Measurements from ENCODE around the gene SNAPC2. TPM values are rescaled to one million over a fixed set of nuclear protein-coding genes. Genes with fewer than 3 reads are reported as not detected.

The SNAPC2 gene
- total RNA-seq, 2 donors from 2014 or later = 25.4 to 48.6 TPM

DNA sequence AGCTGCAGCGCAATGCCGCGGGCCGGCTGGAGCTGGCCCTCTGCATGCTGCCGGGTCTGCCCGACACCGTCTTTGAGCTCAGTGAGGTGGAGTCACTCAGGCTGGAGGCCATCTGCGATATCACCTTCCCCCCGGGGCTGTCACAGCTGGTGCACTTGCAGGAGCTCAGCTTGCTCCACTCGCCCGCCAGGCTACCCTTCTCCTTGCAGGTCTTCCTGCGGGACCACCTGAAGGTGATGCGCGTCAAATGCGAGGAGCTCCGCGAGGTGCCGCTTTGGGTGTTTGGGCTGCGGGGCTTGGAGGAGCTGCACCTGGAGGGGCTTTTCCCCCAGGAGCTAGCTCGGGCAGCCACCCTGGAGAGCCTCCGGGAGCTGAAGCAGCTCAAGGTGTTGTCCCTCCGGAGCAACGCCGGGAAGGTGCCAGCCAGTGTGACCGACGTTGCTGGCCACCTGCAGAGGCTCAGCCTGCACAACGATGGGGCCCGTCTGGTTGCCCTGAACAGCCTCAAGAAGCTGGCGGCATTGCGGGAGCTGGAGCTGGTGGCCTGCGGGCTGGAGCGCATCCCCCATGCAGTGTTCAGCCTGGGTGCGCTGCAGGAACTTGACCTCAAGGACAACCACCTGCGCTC, 20.3 kb upstream of the SNAPC2 start:
- no peak for ATAC-seq
- Mint-ChIP-seq H3K4me3 (no peak overlapping the region), H3K36me3 (no peaks in the 10 kb centered on the region), H3K4me1 (ENCODE audit: low read depth in 2 of 2) (peaks cover 13 to 16% of the 10 kb centered on the region in 2 donors), H3K27me3 (peaks cover 2 to 6% of the 10 kb centered on the region in 2 donors), H3K27ac (no peak overlapping the region), H3K9me3 (no peaks in the 10 kb centered on the region)
- no peak for DNase-seq (ENCODE audit: low spot score)

DNA sequence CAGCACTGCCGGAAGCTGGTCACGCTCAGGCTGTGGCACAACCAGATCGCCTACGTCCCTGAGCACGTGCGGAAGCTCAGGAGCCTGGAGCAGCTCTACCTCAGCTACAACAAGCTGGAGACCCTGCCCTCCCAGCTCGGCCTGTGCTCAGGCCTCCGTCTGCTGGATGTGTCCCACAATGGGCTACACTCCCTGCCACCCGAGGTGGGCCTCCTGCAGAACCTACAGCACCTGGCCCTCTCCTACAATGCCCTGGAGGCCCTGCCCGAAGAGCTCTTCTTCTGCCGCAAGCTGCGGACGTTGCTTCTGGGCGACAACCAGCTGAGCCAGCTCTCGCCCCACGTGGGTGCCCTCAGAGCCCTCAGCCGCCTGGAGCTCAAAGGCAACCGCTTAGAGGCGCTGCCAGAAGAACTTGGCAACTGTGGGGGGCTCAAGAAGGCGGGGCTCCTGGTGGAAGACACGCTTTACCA, 19.7 kb upstream of the SNAPC2 start:
- Mint-ChIP-seq H3K27ac (no peak overlapping the region), H3K9me3 (no peaks in the 10 kb centered on the region), H3K27me3 (peaks cover 2 to 6% of the 10 kb centered on the region in 2 donors), H3K4me1 (ENCODE audit: low read depth in 2 of 2) (peaks cover 19 to 20% of the 10 kb centered on the region in 2 donors), H3K4me3 (no peak overlapping the region), H3K36me3 (no peaks in the 10 kb centered on the region)
- DNase-seq (ENCODE audit: low spot score) = no peak
- ATAC-seq = no peak

DNA sequence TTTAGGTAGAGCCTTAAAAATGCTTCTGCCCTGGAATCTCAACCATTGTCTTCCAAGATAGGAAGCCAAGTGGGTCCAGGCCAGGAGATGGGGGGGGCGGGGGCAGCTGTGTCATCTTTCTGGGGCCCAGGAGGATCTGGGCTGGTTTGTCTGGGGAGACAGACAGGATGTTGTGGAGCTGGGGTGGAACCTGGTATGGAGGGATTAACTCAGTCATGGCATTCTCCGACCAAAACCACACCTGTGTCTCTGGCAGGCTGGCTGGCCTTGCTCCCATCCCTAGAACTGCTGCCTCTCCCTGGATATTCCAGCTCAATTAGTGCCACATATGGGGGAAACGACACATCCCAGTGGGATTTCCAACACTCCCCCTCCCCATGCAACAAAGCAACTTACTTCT, 19.2 kb upstream of the SNAPC2 start:
- no peak overlapping the region for H3K4me3 Mint-ChIP-seq
- no peak overlapping the region for H3K27ac Mint-ChIP-seq
- H3K36me3 Mint-ChIP-seq = no peaks in the 10 kb centered on the region
- DNase-seq (ENCODE audit: low spot score) = no peak
- peaks cover 24 to 25% of the 10 kb centered on the region in 2 donors for H3K4me1 Mint-ChIP-seq (ENCODE audit: low read depth in 2 of 2)
- no peak for ATAC-seq
- peaks cover 2 to 6% of the 10 kb centered on the region in 2 donors for H3K27me3 Mint-ChIP-seq
- H3K9me3 Mint-ChIP-seq = no peaks in the 10 kb centered on the region

DNA sequence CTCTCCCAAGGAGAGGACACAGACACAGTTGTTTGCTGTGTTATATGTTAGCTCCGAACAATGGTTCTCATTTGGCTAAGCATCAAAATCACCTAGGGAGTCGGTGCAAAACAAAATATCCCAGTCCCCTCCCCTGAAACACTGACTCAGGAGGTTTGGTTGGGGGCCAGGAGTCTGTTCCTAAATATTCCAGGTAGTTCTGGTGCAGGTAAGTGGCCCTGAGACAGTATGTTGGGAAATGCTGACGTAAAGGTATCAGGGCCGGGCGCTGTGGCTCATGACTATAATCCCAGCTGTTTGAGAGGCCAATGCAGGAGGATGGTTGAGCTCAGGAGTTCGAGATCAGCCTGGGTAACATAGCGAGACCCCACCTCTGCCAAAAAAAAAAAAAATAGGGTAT, 18.8 kb upstream of the SNAPC2 start:
- H3K27ac Mint-ChIP-seq = no peak overlapping the region
- H3K4me3 Mint-ChIP-seq = peak overlapping the region; percentile 45
- no peak for ATAC-seq
- no peaks in the 10 kb centered on the region for H3K36me3 Mint-ChIP-seq
- no peak for DNase-seq (ENCODE audit: low spot score)
- H3K4me1 Mint-ChIP-seq (ENCODE audit: low read depth in 2 of 2) = peaks cover 25 to 28% of the 10 kb centered on the region in 2 donors
- peaks cover 2 to 6% of the 10 kb centered on the region in 2 donors for H3K27me3 Mint-ChIP-seq
- H3K9me3 Mint-ChIP-seq = no peaks in the 10 kb centered on the region

DNA sequence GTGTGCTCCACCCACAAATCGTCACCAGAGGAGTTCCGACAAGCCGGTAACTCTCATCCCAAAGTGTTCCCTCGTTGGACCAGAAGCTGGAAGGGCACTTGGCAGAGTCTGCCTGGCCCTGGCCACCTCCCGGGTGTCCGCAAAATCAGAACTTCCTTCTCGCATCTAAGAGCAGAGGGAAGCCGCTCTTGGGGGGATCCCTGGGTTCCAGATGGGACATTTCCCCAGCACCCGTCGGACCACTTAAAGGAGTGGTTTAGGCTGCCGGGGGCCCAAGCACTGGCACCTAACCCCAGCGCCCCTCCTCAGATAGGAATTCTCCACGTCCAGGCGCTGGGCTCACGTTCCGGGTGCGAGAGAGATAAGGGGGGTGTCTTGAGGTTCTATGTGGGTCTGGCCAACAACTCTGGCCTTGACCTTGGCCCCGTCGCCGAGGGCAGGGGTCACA, 17.3 kb upstream of the SNAPC2 start:
- peaks cover 25 to 37% of the 10 kb centered on the region in 2 donors for H3K4me1 Mint-ChIP-seq (ENCODE audit: low read depth in 2 of 2)
- no peak for ATAC-seq
- no peak for DNase-seq (ENCODE audit: low spot score)
- H3K27me3 Mint-ChIP-seq = peaks cover 0 to under 1% of the 10 kb centered on the region in 2 donors
- H3K36me3 Mint-ChIP-seq = no peaks in the 10 kb centered on the region
- H3K27ac Mint-ChIP-seq = peak overlapping the region; percentile 87 to 95
- H3K4me3 Mint-ChIP-seq = peak overlapping the region; percentile 90
- H3K9me3 Mint-ChIP-seq = no peaks in the 10 kb centered on the region

DNA sequence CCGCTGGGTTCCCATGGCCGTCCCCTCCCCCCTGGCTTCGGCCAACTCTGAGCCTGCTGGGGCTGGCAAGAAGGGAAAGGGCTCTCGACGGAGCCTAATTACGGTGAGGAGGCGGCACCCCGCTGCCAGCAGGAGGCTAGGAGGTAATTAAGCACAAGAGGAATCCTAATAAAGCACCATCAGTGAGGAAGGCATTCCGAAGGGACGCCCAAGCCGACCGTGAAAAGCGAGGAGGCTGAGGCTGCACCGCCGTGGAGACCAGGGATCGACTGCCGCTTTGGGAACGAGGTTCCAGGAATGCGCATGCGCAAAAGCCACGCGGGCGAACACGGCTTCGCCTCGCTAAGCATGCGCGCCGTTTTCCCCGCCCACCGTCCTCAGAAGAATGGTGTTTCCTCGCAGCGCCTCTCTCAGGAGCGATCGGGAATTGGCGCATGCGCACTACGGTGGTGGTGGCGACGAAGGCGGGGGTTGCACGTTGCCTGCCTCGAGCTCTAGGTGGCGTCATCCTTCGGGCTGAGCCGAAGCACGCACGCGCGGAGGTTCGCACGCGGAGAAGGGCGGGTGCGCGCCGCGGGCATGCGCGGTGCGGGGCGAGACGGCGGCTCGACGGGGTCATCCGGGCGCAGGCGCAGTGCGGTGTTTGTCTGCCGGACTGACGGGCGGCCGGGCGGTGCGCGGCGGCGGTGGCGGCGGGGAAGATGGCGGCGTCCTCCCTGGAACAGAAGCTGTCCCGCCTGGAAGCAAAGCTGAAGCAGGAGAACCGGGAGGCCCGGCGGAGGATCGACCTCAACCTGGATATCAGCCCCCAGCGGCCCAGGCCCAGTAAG, 16.7 kb upstream of the SNAPC2 start, which contains the start of gene MAP2K7:
MAP2K7 (plus strand) TSS at position 634 of the 830 bp plus-strand sequence; CDS start at position 702, 68 bp downstream.
- no peaks in the 10 kb centered on the region for H3K36me3 Mint-ChIP-seq
- ATAC-seq (peak; percentile 92 to 94), DNase-seq (ENCODE audit: low spot score) (peak; percentile 100)
- no peaks in the 10 kb centered on the region for H3K9me3 Mint-ChIP-seq
- H3K4me1 Mint-ChIP-seq (ENCODE audit: low read depth in 2 of 2) = peaks cover 25 to 38% of the 10 kb centered on the region in 2 donors
- peak within 1 kb of the TSS; percentile 87 to 96 for H3K27ac Mint-ChIP-seq
- no peaks in the 10 kb centered on the region for H3K27me3 Mint-ChIP-seq
- peak within 1 kb of the TSS; percentile 94 for H3K4me3 Mint-ChIP-seq

DNA sequence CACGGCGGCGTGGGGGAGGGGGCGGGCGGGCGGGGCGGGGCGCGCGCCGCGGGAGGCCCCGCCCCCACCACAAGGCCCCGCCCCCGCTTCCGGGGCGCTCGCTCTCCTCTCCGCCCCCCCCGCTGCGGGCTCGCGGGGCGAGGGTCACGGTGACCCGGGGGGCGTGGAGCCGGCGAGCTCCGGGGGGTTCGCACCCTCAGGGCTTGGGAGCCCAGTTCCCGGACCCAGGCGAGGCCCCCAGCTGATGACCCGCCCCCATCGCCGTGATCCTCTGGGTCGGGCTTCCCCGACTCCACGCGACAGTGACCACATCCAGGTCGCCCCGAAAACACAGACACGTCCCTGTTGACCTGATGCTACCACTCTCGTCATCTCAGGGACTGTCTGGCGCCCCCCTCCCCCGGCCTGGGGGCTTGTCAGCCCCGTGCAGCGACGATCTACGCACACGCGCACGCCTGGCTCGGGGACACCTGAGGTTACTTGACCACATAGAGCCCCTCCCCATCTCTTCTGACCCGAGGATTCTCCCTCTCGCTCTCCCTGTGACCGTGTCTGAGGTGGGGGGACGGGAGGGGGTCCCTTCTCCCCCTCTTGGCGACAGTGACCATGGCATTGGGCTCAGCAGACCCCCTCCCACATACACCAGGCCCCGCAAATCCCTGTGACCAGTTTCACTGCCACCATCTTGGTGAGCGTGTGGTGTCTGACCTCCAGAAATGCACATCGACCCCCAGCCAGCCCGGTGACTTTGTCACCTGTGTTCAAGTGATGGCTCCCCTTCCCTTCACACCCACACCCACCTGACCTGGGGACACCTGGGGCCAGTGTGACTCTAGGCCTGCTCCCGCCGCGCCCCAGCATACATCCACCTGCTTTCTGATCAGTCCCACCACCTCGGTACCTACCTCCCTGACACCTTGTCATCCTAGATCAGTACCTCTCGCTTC, 15.8 kb upstream of the SNAPC2 start:
- H3K27me3 Mint-ChIP-seq = no peaks in the 10 kb centered on the region
- DNase-seq (ENCODE audit: low spot score) (peak; percentile 84), ATAC-seq (peak; percentile 70 to 80)
- no peaks in the 10 kb centered on the region for H3K36me3 Mint-ChIP-seq
- peak overlapping the region; percentile 87 to 96 for H3K27ac Mint-ChIP-seq
- H3K4me1 Mint-ChIP-seq (ENCODE audit: low read depth in 2 of 2) = peaks cover 25 to 38% of the 10 kb centered on the region in 2 donors
- peak overlapping the region; percentile 94 for H3K4me3 Mint-ChIP-seq
- no peaks in the 10 kb centered on the region for H3K9me3 Mint-ChIP-seq

DNA sequence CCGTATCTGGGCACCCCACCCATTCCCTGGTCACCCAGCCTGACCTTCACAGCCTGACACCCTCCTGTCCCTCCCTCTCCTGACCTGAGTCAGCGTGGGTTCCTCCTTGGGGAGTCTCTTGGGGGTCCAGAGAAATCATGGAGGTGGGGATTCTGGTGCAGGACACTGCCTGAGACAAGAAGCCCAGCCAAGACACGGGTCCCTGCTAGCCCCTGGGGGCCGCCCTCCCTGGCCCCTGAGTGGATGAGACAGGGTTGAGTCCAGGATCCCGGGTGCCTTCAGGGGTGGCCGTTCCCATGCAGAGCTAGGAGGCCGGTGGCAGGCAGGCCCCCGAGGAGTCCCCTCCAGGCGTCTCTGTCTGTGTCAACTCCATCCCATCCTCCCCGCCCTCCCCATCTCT, 14.9 kb upstream of the SNAPC2 start:
- Mint-ChIP-seq H3K9me3 (no peaks in the 10 kb centered on the region), H3K27ac (peak overlapping the region; percentile 87 to 96), H3K27me3 (no peaks in the 10 kb centered on the region), H3K36me3 (no peaks in the 10 kb centered on the region), H3K4me1 (ENCODE audit: low read depth in 2 of 2) (peaks cover 25 to 38% of the 10 kb centered on the region in 2 donors), H3K4me3 (peak overlapping the region; percentile 94)
- ATAC-seq (no peak), DNase-seq (ENCODE audit: low spot score) (no peak)

DNA sequence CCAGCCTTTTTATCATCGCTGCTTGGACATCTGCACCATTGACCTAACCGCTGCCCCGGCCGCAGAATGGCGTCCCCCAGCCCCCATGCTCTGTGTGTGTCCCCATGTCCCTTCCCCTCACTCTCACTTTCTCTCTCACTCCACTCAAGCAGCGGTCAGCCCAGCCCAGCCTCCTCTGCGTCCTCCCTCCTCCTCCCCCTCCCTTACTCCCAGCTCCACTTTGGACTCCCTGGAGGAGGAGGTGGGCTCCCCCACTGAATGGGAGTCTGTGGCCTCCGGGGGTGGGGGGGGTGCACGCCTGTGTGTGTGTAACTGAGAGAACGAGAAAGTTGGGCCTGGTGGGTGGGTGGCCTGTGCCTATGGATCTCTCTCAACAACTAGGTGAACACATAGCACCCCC, 14.3 kb upstream of the SNAPC2 start:
- no peaks in the 10 kb centered on the region for H3K9me3 Mint-ChIP-seq
- no peak for ATAC-seq

DNA sequence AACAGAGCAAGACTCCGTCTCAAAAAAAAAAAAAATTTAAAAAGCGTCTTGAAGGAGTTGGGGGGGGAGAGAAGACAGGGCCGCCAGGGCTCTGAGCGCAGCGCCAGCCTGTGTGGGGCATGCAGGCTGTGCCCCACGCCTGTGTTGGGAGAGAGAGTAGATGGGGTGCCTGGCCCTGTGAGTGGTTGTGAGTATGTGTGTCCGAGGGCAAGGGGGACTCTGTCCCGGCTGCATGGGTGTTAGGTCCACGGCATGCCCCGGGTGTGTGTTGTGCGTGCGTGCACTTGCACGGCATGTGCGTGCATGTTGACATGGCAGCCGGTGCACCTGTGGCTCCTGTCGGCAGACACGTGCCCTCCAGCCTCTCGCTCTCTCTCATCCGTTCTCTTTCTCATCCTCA, 13.0 kb upstream of the SNAPC2 start:
- Mint-ChIP-seq H3K27ac (no peak overlapping the region), H3K27me3 (no peaks in the 10 kb centered on the region), H3K36me3 (no peaks in the 10 kb centered on the region), H3K9me3 (no peaks in the 10 kb centered on the region), H3K4me3 (no peak overlapping the region), H3K4me1 (ENCODE audit: low read depth in 2 of 2) (peaks cover 25 to 38% of the 10 kb centered on the region in 2 donors)
- ATAC-seq (no peak), DNase-seq (ENCODE audit: low spot score) (no peak)

More for the DNA sequence above, 14.3 kb upstream of the SNAPC2 start:
- Mint-ChIP-seq H3K4me3 (peak overlapping the region; percentile 94), H3K27me3 (no peaks in the 10 kb centered on the region), H3K4me1 (ENCODE audit: low read depth in 2 of 2) (peaks cover 25 to 38% of the 10 kb centered on the region in 2 donors), H3K27ac (peak overlapping the region; percentile 87 to 96), H3K36me3 (no peaks in the 10 kb centered on the region)
- no peak for DNase-seq (ENCODE audit: low spot score)

DNA sequence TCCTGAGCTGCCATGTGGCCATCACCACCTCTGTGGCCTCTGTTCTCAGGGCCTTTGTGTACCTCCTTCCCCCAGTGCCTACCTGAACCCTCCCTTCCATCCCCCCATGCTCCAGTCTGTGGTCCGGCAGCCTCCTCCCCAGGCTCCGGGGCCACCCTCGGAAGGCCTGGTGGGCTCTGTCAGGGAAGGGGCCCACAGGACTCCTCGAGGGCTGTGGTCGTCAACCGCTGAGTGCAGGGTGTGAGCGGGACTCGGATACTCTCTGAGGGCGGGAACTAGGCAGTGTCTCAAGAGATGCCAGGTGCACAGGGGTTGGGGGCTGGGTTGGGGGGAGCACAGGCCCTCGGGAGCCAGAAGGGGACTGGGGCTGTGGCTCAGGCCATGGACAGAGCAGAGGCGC, 12.6 kb upstream of the SNAPC2 start:
- H3K27me3 Mint-ChIP-seq = no peaks in the 10 kb centered on the region
- peaks cover 25 to 36% of the 10 kb centered on the region in 2 donors for H3K4me1 Mint-ChIP-seq (ENCODE audit: low read depth in 2 of 2)
- no peak for ATAC-seq
- no peak overlapping the region for H3K27ac Mint-ChIP-seq
- H3K36me3 Mint-ChIP-seq = no peaks in the 10 kb centered on the region
- DNase-seq (ENCODE audit: low spot score) = no peak
- H3K4me3 Mint-ChIP-seq = no peak overlapping the region
- H3K9me3 Mint-ChIP-seq = no peaks in the 10 kb centered on the region

DNA sequence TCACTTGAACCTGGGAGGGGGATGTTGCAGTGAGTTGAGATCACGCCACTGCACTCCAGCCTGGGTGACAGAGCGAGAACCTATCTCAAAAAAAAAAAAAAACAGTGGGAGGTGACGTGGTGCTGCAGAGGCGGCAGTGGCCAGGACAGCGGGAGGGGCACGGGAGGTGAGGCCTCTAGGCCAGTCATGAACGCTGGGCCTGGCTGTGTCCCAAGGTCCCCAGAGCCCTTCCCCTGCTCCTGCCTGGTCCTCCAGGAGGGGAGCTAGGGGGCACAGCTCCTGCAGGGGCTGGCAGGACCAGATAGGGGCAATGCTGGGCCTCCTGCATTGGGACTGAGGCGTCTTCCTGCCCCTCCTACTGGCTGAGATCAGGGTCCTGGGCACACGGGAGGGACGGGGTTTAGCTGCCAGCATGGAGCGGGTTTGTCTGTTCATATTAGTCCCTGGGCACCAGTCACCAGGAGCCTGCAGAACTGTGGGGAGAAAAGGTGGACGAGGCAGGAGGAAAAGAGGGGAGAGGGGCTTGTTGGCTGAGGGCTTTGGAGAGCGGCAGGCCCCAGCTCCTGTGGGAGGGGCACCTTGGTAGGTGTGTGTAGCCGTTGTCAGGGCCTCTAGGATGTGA, 11.9 kb upstream of the SNAPC2 start:
- no peak overlapping the region for H3K4me3 Mint-ChIP-seq
- H3K27me3 Mint-ChIP-seq = no peaks in the 10 kb centered on the region
- no peak for ATAC-seq
- H3K27ac Mint-ChIP-seq = no peak overlapping the region
- peaks cover 22 to 35% of the 10 kb centered on the region in 2 donors for H3K4me1 Mint-ChIP-seq (ENCODE audit: low read depth in 2 of 2)
- H3K36me3 Mint-ChIP-seq = no peaks in the 10 kb centered on the region
- H3K9me3 Mint-ChIP-seq = no peaks in the 10 kb centered on the region
- no peak for DNase-seq (ENCODE audit: low spot score)

All from natural killer cell treated with Interleukin-12 subunit alpha and Interleukin-12 subunit beta and Interleukin-15 and Interleukin-18, amount 100 ng/mL, for 72 hours (primary cell).